MV-4-11 (cell line): ENCODE measurements around the gene PGRMC2.

Source experiments
- DNase-seq: peaks from one replicate; lab custom pipeline; 2025; lab: John Stamatoyannopoulos, UW

The PGRMC2 gene

DNA sequence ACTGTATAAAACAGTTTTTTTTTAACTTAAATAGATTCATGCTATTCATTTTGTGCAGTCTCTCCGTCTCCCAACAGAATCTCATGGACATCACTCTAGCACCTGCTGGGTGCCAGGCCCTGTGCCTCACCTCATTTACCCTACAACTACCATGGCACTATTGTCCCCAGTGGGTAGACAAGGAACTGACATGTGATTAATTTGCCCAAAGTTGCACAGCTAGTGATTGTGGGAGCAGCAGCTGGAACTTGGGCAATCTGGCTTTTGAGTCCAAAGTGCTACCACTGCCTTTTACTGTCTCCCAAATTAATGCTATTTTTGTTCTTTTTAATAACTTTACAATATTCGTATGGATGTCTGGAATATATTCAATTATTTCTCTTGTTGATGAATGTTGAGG lies 11.2 kb upstream of the PGRMC2 start:
- no peak for DNase-seq

DNA sequence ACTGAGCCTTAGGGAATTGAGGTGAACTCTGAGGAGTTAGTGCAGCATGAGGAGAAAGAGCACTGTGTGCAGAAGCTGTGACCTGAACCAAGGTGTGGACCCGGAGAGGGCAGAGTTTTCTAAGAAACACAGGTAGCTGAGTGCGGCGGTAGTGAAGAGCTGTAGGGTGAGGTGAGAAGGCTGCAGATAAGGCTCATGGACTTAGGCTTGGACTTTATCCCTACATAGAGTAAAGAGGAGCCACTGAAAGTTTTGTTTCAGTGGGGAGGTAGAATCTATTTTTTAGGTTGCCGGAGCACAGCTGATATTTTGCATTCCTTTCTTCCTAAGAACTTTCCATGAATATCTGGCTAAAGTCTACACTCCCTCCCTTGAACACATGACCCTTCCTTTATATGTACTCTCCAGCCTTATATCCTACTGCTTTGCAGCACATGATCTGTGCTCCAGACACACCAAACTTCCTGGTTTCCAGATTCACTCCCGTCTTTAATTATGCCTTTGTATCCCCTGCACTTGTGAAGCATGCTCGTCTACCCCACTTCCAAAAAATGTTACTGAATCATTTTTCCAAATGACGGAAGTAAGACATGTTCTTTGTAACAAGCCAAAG lies 10.6 kb upstream of the PGRMC2 start:
- no peak for DNase-seq

DNA sequence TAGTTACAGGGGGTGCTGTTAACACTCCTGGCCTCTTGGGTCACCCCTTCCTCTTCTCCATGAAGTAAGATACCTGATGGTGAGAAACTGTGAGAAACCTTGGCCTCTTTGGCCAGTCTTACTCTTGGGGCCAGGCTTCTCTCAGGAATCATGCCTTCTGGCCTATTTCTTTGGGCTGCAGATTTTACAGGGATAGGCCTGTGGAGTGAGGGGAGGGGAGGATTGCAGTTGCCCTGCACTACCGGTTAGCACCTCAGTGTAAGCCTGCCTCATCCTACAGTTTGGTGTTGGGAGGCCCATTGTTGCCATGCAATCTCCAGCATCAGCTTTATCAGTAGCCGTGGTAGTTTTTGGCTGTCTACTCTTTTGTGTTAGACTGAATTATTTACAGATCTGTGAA lies 7.6 kb upstream of the PGRMC2 start:
- no peak for DNase-seq

DNA sequence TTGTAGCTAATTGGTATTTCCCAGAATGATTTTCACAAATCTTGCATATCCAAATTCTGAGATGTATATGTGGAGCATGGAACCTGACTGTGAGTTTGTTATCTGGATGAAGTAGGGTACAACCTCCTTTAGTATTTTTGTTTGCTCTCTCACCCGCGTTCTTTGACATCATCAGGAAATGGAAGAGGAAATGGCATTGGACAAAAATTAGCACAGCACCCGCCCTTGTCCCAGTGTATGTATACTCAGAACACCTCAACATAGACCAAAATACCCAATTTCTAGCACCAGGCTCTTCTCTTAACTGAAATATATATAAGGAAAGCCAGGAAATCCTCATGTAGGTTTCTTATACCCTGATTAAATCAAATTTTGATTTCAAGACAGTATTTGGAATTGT lies 6.9 kb upstream of the PGRMC2 start:
- DNase-seq, result no peak

DNA sequence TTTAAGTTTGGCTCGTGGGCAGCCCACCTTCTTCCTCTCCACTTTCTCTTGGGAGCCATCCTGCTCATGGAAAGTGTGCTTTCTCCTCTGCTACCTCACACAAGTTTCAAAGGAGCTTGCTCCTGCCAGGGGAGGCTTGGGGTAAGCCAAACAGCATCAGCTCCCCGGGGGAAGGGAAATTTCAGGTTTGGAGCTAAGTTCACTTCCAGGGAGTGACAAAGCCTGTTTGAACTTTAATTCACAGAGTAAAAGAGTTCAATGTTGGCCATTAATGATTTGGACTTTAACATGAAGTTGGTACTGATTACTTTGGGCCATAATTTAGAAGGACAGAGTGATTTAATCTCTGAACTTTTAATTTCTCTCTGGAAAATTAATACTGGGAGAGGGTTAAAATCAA lies 4.7 kb upstream of the PGRMC2 start:
- DNase-seq, result no peak

DNA sequence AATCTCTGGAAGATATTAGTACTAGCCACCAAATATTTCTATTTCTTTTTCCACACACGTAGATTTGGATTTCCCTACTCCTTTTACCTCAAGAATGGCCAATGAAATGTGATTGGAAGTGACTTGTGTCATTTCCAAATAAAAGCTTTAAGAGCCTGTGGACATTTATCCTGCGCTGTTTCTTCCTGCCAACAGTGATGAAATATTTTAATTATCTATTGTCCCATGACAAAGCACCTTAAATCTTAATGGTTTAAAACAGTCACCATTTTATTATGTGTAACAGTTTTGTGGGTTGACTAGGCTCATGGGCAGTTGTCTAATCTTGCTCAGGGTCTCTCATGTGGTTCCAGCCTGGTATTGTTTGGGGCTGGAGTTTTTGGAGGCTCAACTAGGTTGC lies 3.5 kb upstream of the PGRMC2 start:
- DNase-seq, result no peak

DNA sequence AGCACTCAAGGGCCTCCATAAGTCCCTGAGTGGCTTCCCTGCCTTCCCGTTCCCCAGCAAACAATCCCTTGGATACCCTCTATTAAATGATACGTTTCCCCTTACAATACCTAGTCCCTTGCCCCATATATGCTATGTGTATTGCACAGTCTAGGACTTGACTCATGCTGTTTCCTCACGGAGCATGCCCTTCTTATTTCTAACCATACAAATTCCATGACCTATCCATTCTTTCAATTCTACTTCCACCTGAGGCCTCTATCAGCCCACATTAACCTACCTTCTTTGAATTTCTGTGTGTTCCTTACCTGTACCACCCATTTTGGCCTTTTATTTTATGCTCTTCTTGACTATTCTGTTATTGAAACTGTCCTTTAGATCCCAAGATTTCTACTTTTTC lies 2.9 kb upstream of the PGRMC2 start:
- DNase-seq, result no peak

DNA sequence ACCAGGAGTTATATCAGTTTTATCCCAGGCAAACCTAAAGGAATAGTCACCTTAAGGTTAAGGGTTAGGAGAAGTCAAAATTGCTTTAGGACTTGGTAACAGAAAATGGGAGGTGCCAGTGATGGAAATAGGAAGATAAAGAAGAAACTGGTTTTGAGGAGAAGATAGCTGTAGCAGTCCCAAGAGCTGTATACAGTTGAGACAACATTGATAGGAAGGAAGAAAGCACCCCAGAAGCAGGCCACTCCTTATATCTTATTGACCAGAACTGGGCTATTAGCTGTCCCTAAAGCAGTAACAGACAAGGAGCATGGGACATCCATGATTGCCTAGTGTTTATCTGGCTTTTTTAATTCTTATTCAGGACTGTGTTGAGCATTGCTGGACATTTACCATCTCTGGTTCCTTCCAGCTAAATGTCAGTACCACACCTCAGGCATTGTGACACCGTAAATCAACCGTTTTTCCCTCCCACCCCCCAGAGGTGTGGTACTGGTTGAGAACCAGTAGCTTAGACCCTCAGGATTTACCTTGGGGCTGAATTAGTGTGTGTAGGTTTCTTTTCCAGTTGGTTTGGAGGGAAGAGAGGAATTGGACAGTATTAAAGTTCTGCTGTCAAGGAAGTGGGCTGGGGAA lies 2.0 kb upstream of the PGRMC2 start:
- DNase-seq, result no peak

DNA sequence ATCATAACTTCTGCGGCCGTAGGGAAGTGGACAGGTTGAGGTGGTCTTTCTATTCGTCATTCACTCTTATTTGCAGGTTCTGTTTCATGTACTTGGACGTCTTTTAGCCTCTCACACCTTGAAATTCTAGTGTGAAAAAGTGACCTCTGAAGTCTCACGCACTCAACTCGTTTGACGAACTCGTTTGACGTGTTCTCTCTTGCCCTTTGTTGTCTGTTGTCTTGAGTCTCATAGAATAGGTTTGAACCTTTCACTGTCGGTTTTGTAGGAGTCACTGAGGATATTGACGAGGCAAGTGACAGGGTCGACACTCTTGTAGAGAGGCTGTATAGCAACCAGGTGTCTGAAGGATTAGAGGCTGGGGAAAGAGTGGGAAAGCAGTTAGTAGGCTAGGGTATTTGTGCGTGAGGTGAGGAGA lies 1.1 kb upstream of the PGRMC2 start:
- peak; percentile 19 for DNase-seq

DNA sequence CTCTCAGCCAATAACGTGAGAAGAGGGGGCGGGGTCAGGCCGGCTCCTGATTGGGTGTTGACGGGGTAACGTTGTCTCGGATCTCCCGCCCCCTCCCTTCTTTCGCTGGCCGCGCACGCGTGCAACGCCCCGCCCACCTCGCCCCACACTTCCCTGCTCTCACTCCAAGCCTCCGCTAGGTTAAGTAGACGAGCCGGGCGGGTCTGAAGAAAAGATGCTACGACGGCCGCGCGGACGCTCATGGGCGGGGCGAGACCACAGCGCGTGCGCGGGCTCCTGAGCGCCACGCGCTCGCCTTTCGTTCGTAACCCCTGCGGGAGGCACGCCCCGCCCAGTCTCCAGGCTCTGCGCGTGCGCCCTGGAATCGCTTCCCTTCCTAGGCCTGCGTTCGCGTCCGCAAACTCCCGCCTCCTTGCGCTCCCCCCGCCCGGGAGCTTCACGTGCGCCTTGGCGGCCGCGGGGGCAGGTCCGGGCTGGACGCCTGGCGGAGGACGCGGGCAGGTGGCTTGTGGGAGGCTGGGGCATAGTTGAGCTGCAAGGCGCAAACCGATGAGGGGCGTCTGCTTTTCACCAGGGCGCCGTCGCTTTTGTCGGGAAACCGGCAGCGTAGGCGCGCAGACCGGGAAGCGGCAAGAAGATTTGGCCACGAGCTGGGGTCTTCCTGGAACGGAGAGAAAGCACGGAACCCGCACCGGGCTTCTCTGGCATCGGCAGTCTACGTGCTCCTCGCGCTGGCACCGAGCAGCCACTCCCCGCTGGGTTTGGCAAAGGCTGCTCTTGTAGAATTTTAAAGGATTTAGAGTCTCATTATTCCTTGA lies 467 bp upstream of the PGRMC2 start:
- DNase-seq, result peak; percentile 97

DNA sequence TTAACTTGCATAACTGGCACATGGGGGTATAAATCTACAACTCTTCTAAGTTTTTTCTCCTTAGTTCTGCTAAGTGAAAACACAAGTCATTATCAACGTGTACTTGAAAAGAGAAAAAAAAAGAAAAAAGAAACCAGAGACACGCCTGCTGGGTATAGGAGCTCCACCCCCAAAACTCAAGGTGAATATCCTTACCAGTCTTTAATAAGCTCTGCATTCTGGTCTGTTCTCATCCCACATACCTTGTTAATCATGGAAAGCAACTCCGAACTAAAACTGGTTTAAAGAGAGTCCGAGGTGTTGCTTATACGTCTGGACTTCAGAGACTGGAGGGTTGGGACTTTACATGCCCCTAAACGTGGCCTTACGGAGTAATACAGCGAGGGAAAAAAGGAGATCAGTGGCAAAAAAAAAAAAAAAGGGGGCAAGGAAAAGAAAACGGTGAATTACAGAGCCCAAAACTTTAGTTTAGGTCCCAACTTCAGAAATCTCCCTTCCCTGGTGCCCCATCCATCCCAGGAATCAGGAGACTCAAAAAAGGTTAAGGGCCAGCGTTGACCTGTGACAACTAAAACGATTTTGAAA lies 1.0 kb downstream of the PGRMC2 start:
- peak; percentile 36 for DNase-seq

DNA sequence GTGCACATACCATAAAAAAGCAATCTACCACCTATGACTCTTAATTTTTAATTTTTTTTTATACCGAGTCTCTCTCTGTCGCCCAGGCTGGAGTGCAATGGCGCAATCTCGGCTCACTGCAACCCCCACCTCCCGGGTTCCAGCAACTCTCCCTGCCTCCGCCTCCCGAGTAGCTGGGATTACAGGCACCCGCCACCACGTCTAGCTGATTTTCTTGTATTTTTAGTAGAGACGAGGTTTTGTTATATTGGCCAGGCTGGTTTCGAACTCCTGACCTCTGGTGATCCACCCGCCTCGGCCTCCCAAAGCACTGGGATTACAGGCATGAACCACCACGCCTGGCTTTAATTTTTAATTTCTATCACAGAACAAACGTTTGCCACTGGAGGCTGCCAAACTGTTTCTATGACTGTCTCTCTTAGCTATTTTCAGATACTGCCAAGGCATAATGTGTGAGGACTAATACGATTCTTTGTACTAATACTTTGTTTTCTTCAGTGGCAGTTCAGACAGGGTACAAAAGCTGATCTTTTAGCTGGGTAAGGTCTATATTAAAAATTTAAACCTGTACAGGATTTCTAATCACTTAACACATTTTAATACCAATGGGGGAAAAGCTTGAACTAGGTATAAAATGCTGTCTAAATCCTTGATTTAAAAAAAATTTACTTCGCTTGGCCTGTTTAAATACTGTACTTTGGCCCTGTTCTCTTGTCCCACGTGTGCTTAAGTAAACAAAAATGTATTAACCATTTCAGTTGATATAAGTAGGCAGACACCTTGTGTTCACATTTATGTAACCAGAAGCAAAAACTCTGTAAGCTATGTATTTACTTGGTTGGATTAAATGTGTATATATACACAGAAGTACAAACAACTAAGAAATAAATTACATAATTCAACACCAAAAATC lies 2.3 kb downstream of the PGRMC2 start:
- no peak for DNase-seq

DNA sequence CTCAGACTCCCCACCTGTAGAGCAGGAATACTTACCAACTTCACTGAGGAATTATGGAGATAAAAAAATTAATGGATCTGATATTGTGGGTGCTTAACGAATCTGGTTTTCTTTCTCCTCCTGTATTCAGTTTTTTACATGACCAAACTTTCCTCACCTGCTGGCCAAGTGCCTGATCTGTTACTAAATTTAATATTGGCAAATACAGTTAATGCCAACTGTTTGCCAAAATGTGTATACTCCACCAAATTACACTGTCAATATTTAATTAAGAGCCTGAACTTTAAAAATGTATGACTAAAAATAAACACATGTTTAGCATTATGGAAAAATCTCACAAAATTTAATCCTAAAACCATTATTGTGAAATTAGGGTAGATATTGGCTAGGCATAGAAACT lies 3.3 kb downstream of the PGRMC2 start:
- DNase-seq, result no peak

DNA sequence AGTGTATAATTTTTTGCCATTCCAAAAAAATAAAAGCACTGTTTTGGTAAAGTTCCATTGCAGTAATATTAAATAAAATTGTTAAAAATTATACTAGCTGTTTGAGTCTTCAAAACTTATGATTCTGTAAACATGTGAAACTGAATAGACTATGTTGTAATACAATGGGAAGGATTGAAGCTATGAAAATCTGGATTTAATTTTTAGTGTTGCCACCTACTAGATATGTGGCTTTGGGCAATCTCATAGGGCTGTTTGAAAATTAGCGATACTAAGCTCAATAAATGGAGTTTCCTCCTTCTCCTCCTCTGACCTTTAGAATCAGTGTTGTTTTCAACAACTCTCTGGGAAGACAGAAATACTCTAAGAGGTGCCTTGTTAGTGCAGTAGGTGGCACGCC lies 4.5 kb downstream of the PGRMC2 start:
- no peak for DNase-seq

DNA sequence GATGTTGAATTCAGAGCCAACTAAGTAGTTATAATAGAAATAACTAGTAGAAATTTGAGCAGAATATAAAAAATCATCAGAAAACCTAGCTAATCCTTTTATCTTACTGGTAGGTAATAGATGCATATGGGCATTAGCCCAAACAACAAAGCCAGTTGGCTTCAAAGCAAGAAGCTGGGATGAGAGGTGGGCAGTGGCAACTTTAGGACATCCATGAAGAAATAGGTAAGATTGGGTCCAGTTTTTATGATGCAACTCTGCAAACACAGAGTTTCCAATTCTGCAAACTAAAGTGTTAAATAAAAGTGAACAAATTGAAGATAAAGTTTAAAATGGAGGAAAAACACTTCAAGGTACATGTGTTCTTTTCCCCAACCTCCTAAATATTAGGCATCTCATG lies 5.1 kb downstream of the PGRMC2 start:
- no peak for DNase-seq

DNA sequence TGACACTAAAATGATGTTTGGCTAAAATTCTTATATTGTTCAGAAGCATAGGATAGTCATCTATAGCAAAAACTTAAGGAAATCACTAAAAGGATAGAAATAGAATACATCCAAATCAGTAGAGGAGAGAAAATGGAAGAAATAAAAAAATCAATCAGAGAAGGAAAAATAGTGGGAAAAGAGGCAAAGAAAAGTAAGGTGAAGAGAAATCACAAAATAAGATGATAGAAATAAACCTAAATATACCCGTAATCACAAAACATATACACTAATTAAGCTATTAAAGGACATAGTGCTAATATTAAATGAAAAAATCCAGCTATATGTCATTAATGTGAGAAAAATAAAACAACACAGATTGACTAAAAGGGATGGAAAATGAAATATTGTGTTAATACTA lies 6.3 kb downstream of the PGRMC2 start:
- no peak for DNase-seq

DNA sequence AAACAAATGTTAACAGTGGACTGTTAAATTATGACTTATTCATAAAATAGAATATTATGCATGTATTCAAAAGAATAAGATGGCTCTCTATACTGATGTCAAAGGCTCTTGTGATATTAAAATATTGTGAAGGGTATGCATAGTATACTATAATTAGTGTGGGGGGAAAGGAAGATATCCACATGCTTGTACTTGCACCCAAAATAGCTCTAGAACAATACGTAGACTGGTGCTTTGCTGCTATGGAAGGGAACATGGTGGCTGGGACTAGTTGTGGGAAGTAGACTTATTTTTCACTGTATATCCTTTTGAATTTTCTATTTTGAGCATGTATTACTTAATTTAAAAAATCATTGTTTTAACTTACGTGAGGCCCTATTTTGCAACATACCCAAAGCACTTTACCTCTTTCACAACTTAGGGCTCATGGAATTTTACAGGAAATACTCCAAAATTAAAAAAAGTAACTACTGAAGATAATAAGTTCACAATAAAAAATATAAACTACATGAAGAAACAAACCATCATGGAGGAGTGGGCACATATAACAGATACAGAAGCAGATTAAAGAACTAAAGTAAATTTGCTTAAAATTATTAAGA lies 7.9 kb downstream of the PGRMC2 start:
- peak; percentile 14 for DNase-seq

DNA sequence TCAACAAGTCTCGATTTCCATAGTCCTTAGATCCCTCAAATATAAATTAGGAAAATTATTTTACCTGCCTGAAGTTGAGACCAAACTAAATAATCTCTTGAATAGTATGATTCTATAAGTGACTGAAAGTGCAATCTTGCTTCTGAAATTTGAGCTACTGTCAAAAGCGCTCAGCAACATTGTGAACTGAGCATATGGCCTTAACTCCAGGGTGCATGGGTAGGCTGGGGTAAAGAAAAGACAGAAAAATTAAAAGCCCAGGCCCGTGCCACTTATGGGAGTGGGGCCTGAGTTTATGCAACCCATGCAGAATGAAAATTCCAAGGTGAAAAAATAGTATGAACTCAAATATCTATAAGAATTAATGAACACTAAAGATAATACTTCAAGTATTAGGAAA lies 9.8 kb downstream of the PGRMC2 start:
- no peak for DNase-seq

DNA sequence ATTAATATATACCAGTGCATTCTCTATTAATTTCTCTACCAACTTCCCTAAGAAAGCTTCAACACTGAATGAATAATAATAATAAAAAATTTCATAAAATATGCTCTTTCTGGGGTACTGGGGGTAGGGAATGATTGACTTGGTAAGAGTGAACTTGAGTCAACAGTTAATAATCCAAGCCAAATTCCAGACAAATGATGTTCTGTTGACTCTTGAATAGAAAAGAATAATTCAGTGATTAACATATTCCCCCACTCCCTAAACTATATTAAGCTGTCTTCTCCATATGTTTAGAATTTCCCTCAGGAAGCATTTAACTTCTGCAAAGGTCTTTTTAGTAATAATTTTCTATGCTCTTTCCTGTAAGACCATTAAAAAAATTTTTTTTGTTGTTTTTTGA lies 12.3 kb downstream of the PGRMC2 start:
- DNase-seq, result no peak

DNA sequence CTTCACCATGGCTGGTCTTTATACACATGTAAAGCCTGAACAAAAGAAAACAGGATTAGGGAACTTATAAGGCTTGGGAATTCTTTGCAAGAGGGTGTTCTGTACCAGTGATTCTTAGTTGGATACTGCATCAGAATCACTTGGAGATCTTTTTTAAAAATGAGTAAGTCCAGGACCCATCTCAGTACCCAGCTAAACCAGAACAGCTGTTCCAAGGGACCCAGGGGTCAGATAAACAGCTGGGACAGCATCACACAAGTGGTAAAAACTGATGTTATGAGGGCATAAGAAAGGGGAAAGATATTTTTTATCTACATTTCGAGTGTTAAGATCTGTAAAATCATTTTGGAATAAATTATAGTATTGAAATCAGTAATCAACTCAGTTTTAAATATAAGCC lies 16.1 kb downstream of the PGRMC2 start:
- no peak for DNase-seq

DNA sequence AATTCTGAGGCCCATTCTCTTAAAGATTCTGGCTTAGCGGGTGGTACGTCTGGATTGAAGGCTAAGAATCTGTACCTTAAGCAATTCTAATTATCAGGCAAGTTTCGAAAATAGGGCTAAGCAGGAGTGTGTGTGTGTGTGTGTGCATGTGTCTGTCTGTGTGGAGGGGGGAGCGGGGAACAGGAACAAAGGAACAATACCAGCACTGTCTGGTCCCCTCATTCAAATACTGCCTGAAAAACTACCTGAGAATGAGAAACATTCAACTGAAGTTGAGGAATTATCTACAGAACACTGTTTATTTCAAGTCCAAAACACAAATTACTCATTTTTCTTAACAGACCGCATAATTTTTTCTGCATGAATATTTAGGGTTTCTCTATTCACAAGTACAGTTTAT lies 18.6 kb downstream of the PGRMC2 start:
- no peak for DNase-seq

DNA sequence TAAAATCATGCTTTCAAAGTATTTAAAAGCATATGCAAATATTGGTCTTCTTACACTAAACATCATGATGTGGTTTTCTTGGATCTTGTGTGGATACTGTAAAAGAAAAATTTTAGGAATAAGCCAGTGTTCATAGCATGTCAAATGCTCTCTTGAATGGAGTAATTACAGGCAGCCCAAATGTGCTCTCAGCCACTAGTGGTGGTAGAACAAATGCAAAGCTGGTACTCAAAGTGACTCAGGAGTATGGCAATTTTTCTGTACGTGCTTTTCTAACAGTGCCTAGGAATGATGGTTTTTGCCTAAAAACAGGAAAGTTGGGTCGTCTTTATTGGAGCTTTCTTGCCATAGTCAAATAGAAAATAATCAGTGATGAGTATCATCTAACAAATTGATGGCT lies 19.9 kb downstream of the PGRMC2 start:
- no peak for DNase-seq
